ENCODE measurements around the gene TTLL6.
"Not testable (repeated sequence)": the region's sequence is repeated elsewhere in the genome, so short reads cannot be mapped to it uniquely, and the experiment has no call there.

TTLL6 gene

GRCh38 chr17:48809182-48809581 is 7.8 kb downstream of the TTLL6 start:
- no peak for TF ChIP-seq CTCF (IDR thresholded peaks at IDR 0.05; ENCODE audit: insufficient read depth, low read length, missing control alignments)
- no peak overlapping the region for H3K4me3 ChIP-seq (ENCODE audit: low read depth, low read length)
- DNase-seq (ENCODE audit: low read depth, low spot score) = no peak
- CTCF ChIA-PET = interaction anchor here (0.9 to 27.6 kb wide), 4 partner anchors 10 to 133 kb away, joined by 3 to 797 read pairs (median 34); no protein-coding TSS in a partner anchor
- POLR2A ChIA-PET = no interaction called here

GRCh38 chr17:48804936-48805411 is 12.1 kb downstream of the TTLL6 start:
- POLR2A ChIA-PET = no interaction called here
- peak; percentile 91 for TF ChIP-seq CTCF (IDR thresholded peaks at IDR 0.05; ENCODE audit: insufficient read depth, low read length, missing control alignments)
- CTCF ChIA-PET = interaction anchor here (0.9 to 27.6 kb wide), 28 partner anchors 8 to 231 kb away, joined by 3 to 797 read pairs (median 7); partner anchors contain the start of genes CALCOCO2, PRAC2 and TTLL6
- H3K4me3 ChIP-seq (ENCODE audit: low read depth, low read length) = no peak overlapping the region
- no peak for DNase-seq (ENCODE audit: low read depth, low spot score)

GRCh38 chr17:48800626-48801217 is 16.3 kb downstream of the TTLL6 start:
- POLR2A ChIA-PET = no interaction called here

GRCh38 chr17:48799069-48799723 is 17.8 kb downstream of the TTLL6 start:
- no peak overlapping the region for H3K4me3 ChIP-seq (ENCODE audit: low read depth, low read length)
- no peak for TF ChIP-seq CTCF (IDR thresholded peaks at IDR 0.05; ENCODE audit: insufficient read depth, low read length, missing control alignments)
- DNase-seq (ENCODE audit: low read depth, low spot score) = no peak
- POLR2A ChIA-PET = no interaction called here
- CTCF ChIA-PET = interaction anchor here (0.8 to 7.2 kb wide), 11 partner anchors 8 to 120 kb away, joined by 3 to 54 read pairs (median 5); partner anchors contain the start of gene PRAC2

More at GRCh38 chr17:48800626-48801217, 16.3 kb downstream of the TTLL6 start:
- no peak for TF ChIP-seq CTCF (IDR thresholded peaks at IDR 0.05; ENCODE audit: insufficient read depth, low read length, missing control alignments)
- CTCF ChIA-PET = interaction anchor here (1.1 to 7.2 kb wide), 6 partner anchors 10 to 122 kb away, joined by 3 to 118 read pairs (median 10); partner anchors contain the start of genes PRAC2 and TTLL6
- DNase-seq (ENCODE audit: low read depth, low spot score) = no peak
- H3K4me3 ChIP-seq (ENCODE audit: low read depth, low read length) = no peak overlapping the region

GRCh38 chr17:48796163-48796522 is 20.9 kb downstream of the TTLL6 start:
- not testable (repeated sequence) for DNase-seq (ENCODE audit: low read depth, low spot score)

GRCh38 chr17:48795444-48796162 is 21.4 kb downstream of the TTLL6 start:
- ChIA-PET CTCF (interaction anchor here (1.0 to 14.9 kb wide), 6 partner anchors 9 to 92 kb away, joined by 3 to 353 read pairs (median 6); partner anchors contain the start of genes HOXB13, PRAC1 and PRAC2), POLR2A (no interaction called here)
- TF ChIP-seq CTCF (IDR thresholded peaks at IDR 0.05; ENCODE audit: insufficient read depth, low read length, missing control alignments) = no peak
- H3K4me3 ChIP-seq (ENCODE audit: low read depth, low read length) = no peak overlapping the region
- DNase-seq (ENCODE audit: low read depth, low spot score) = peak; percentile 42

More at GRCh38 chr17:48796163-48796522, 20.9 kb downstream of the TTLL6 start:
- POLR2A ChIA-PET; H3K4me3 ChIP-seq (ENCODE audit: low read depth, low read length): not testable (repeated sequence)
- CTCF ChIA-PET = interaction anchor here (1.0 to 14.9 kb wide), 7 partner anchors 8 to 117 kb away, joined by 3 to 353 read pairs (median 5); partner anchors contain the start of genes HOXB13, PRAC1 and PRAC2
